Activated B cell treated with CpG ODN at 0.5 μM for 24 hours (primary cell): Measurements from ENCODE around the gene GGT6. TPM values are rescaled to one million over a fixed set of nuclear protein-coding genes. Genes with fewer than 3 reads are reported as not detected.

Experiments
- ATAC-seq: fragments of 200-7000 bp; cut with Tn5 transposase; one replicate; pipeline ENCODE4 v1.10.0; 2021; ENCODE audit warnings: low read depth, mild to moderate bottlenecking, moderate library complexity
- CTCF ChIA-PET: fragments of 350-600 bp; sonication (Branson Sonifier 250); formaldehyde crosslinking; loops from one replicate; lab custom pipeline; 2021; ENCODE audit warnings: antibody characterized with exemption; lab: Charles Lee
- POLR2A ChIA-PET: fragments of 350-600 bp; sonication (Branson Sonifier 250); formaldehyde crosslinking; loops from one replicate; lab custom pipeline; 2021; ENCODE audit warnings: antibody characterized with exemption; lab: Charles Lee
- DNase-seq: peaks from one replicate; pipeline ENCODE4 v3.0.0; 2022
- H3K27ac Mint-ChIP-seq: one replicate; pipeline ENCODE4 v1.8.0; 2020; ENCODE audit warnings: mixed read lengths
- H3K27me3 Mint-ChIP-seq: one replicate; pipeline ENCODE4 v1.8.0; 2021; ENCODE audit warnings: mixed read lengths
- H3K36me3 Mint-ChIP-seq: one replicate; pipeline ENCODE4 v1.8.0; 2021; ENCODE audit warnings: low read depth, mixed read lengths
- H3K4me1 Mint-ChIP-seq: one replicate; pipeline ENCODE4 v1.8.0; 2021; ENCODE audit warnings: mixed read lengths
- H3K4me3 Mint-ChIP-seq: one replicate; pipeline ENCODE4 v1.8.0; 2020; ENCODE audit warnings: mild to moderate bottlenecking, mixed read lengths
- H3K9me3 Mint-ChIP-seq: one replicate; pipeline ENCODE4 v1.8.0; 2020; ENCODE audit warnings: mixed read lengths
- CTCF ChIP-seq: fragments of 200-600 bp; IDR thresholded peaks from one replicate; pipeline ENCODE4 v1.8.0; 2022; ENCODE audit warnings: antibody characterized with exemption, mild to moderate bottlenecking
- intact Hi-C: fragments of 100-400 bp; cut with micrococcal nuclease; formaldehyde crosslinking; loops from one replicate; pipeline ENCODE4 v1.15.1; 2024
- total RNA-seq: library from RNA; stranded (reverse); gene quantifications from 2 replicates; pipeline ENCODE4 v1.2.3, GENCODE V29; 2022

The GGT6 gene
- total RNA-seq, 1 donor from 2014 or later: not detected

GRCh38 chr17:4556996-4557395 lies 3.4 kb downstream of the GGT6 start:
- POLR2A ChIA-PET: interaction anchor here (0.7 kb wide), 1 partner anchor 1727 kb away, joined by 3 read pairs; no protein-coding TSS in a partner anchor
- no peaks in the 10 kb centered on the region for H3K9me3 Mint-ChIP-seq

DNA sequence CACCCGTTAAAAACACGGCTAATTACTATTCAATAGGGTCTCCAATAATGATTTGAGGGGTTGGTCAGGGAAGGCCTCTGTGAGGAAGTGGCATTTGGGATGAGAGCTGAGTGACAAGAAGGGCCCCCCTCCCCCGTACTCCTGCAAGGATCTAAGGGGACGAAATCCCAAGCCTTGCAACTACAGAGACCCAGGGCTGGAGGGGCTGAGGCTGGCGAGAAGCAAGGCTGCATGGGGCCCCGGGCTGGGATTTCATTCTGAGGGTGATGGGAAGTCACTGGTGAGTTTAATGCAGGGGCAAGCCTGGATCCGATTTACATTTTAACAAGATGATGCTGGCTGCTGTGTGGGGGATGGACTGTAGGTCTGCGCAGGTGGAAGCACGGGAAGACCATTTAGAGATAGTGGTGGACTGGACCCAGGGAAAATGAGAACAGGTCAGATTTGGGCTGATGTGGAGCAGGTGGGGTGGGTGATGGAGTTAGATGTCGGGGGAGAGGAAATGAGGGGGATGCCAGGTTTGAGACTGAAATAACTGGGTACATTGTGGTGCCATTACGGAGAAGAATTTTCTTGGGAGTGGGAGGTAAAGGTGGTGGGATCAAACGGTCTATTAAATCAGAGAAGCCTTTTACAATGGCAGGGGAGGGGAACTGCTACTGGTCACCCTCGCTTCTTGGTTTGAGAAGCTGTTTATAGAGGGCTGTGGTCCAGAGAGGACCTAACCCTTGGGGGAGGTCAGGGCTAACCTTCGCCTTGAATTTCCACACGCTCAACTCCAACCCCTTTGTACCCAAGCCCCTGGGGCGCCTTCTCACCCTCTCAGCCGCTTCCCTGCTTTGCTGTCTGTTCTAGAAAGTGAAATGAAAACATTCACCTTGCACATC lies 4.3 kb downstream of the GGT6 start:
- ChIA-PET POLR2A (interaction anchor here (0.7 to 2.3 kb wide), 5 partner anchors 14 to 1726 kb away, joined by 3 to 13 read pairs (median 3); partner anchors contain the start of genes CYB5D2 and ZZEF1), CTCF (interaction anchor here (1.4 kb wide), 1 partner anchor 11 kb away, joined by 8 read pairs; no protein-coding TSS in a partner anchor)
- ATAC-seq (no peak), DNase-seq (no peak)
- Mint-ChIP-seq H3K27me3 (no peaks in the 10 kb centered on the region), H3K4me3 (peak overlapping the region; percentile 96), H3K9me3 (no peaks in the 10 kb centered on the region), H3K4me1 (peaks cover 27% of the 10 kb centered on the region), H3K27ac (peak overlapping the region; percentile 98), H3K36me3 (peaks cover 31% of the 10 kb centered on the region)
- intact Hi-C loops: loop anchor here (1.0 to 5.0 kb wide), 5 partner anchors 9 to 441 kb away; partner anchors contain the start of genes ARRB2, INCA1, KIF1C and MED11
- TF ChIP-seq CTCF: no peak

More at GRCh38 chr17:4556996-4557395, 3.4 kb downstream of the GGT6 start:
- Mint-ChIP-seq H3K27me3 (no peaks in the 10 kb centered on the region), H3K36me3 (peaks cover 22% of the 10 kb centered on the region), H3K4me1 (peaks cover 35% of the 10 kb centered on the region), H3K4me3 (no peak overlapping the region), H3K27ac (no peak overlapping the region)
- DNase-seq (no peak), ATAC-seq (no peak)
- no peak for TF ChIP-seq CTCF
- CTCF ChIA-PET: interaction anchor here (0.6 to 1.4 kb wide), 2 partner anchors 10 to 313 kb away, joined by 4 to 8 read pairs; no protein-coding TSS in a partner anchor
- intact Hi-C loops: loop anchor here (5.0 kb wide), 1 partner anchor 440 kb away; the partner anchor contains the start of genes INCA1 and KIF1C

GRCh38 chr17:4554997-4555799 lies 5.2 kb downstream of the GGT6 start, which contains the start of gene MYBBP1A:
MYBBP1A (minus strand) TSS chr17:4555384; CDS start chr17:4555324, 60 bp downstream.
- intact Hi-C loops: loop anchor here (1.0 to 5.0 kb wide), 5 partner anchors 10 to 442 kb away; partner anchors contain the start of genes ARRB2, INCA1, KIF1C and MED11
- POLR2A ChIA-PET: interaction anchor here (0.6 to 2.3 kb wide), 10 partner anchors 8 to 490 kb away, joined by 3 to 13 read pairs (median 4); partner anchors contain the start of genes CYB5D2 and ZZEF1
- Mint-ChIP-seq H3K27ac (peak within 1 kb of the TSS; percentile 98), H3K4me3 (peak within 1 kb of the TSS; percentile 96), H3K4me1 (peaks cover 28% of the 10 kb centered on the region), H3K9me3 (no peaks in the 10 kb centered on the region), H3K27me3 (no peaks in the 10 kb centered on the region), H3K36me3 (peaks cover 39% of the 10 kb centered on the region)
- peak; percentile 95 for ATAC-seq
- no peak for TF ChIP-seq CTCF
- CTCF ChIA-PET: interaction anchor here (1.7 to 2.6 kb wide), 2 partner anchors 10 to 12 kb away, joined by 6 to 9 read pairs; no protein-coding TSS in a partner anchor
- DNase-seq: peak; percentile 94

DNA sequence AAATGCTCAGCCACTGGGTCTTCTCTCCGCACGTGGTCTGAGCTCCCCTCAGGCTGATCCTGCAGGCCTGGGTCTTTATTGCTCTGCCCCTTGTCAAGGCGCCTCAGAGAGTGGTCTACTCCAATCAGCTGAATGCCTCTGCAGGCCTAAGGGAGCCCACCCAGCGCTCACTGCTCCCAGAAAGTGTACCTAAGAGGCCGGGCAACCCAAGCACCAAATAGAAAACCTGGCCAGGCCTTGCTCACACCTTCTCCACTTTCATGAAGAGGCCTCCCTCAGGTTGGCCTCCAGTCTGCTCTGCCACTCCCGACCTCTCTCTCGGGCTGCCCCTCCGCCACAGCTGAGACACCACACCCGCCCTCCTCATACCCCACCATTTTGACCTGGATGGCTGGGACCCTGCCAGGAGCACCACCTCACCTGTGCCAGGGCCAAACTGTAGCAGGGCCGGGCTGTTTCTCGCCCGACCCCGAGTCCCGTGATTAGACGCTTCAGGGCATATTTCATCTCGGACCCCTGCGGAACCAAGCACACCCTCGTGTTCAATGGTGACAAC lies 5.9 kb downstream of the GGT6 start:
- intact Hi-C loops: loop anchor here (2.0 kb wide), 1 partner anchor 156 kb away; the partner anchor contains the start of gene ARRB2
- no peak for ATAC-seq
- ChIA-PET CTCF (interaction anchor here (1.7 to 2.6 kb wide), 2 partner anchors 11 to 13 kb away, joined by 6 to 9 read pairs; no protein-coding TSS in a partner anchor), POLR2A (interaction anchor here (0.6 to 2.3 kb wide), 5 partner anchors 8 to 491 kb away, joined by 3 to 13 read pairs (median 4); partner anchors contain the start of genes CYB5D2 and ZZEF1)
- H3K4me1 Mint-ChIP-seq: peaks cover 28% of the 10 kb centered on the region
- no peaks in the 10 kb centered on the region for H3K27me3 Mint-ChIP-seq
- TF ChIP-seq CTCF: no peak
- peak overlapping the region; percentile 98 for H3K27ac Mint-ChIP-seq
- H3K36me3 Mint-ChIP-seq: peaks cover 46% of the 10 kb centered on the region
- DNase-seq: no peak
- H3K9me3 Mint-ChIP-seq: no peaks in the 10 kb centered on the region
- peak overlapping the region; percentile 96 for H3K4me3 Mint-ChIP-seq
